Measurements from ENCODE around the gene PSTPIP2. TPM values are rescaled to one million over a fixed set of nuclear protein-coding genes. Genes with fewer than 3 reads are reported as not detected.
"Not testable (repeated sequence)": the region's sequence is repeated elsewhere in the genome, so short reads cannot be mapped to it uniquely, and the experiment has no call there.

The PSTPIP2 gene
- total and polyA plus RNA-seq, 2 donors (not counting 1 experiment from before 2014, with no cell fraction given) = 0.42 to 0.76 TPM

DNA sequence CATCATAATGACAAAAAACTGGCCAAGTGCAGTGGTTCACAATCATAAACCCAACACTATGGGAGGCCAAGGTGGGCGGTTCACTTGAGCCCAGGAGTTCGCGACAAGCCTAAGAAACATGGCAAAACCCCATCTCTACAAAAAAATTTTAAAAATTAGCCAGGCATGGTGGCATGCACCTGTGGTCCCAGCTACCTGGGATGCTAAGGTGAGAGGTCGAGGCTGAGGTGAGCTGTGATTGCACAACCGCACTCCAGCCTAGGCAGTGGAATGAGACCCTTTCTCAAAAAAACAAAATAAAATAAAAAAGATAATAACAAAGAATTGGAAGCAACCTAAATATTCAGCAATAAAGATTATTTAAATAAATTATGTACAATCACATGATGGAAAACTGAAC is 21.8 kb downstream of the PSTPIP2 start:
- intact Hi-C loops (cut with micrococcal nuclease) = no loop called here
- no peak for ATAC-seq (ENCODE audit: low read depth)
- no peaks in the 10 kb centered on the region for H4K20me1 ChIP-seq (ENCODE audit: control insufficient read depth, insufficient read depth, low read length, poor library complexity, severe bottlenecking)

DNA sequence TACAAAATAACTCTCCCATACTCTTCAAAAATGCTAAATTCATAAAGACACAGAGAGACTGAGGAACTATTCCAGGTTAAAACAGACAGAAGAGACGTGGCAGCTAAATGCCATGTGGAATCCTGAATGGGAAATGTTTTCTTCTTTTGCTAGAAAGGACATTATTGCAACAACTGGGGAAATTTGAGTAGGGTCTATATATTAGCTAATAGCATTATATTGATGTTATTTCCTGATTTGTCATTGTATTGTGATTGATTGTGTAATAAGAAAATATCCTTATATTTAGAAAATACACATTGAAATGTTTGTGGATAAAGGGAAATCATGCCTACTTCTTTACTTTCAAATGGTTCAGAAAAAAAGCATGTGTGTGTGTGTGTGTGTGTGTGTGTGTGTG is 23.4 kb downstream of the PSTPIP2 start:
- Histone ChIP-seq H3K9me3 (ENCODE audit: control extremely low read depth in 1 of 3, control insufficient read depth in 2 of 3, insufficient read depth in 1 of 3, low read length in 2 of 3) (no peaks in the 10 kb centered on the region), H3K4me2 (replicated peaks; ENCODE audit: low read depth, low read length, poor library complexity, severe bottlenecking) (no peak overlapping the region), H3K4me1 (ENCODE audit: control insufficient read depth in 2 of 2, insufficient read depth in 2 of 2, low read length in 2 of 2) (no peaks in the 10 kb centered on the region), H3K79me2 (ENCODE audit: control insufficient read depth, insufficient read depth, low read length) (no peaks in the 10 kb centered on the region), H4K20me1 (ENCODE audit: control insufficient read depth, insufficient read depth, low read length, poor library complexity, severe bottlenecking) (no peaks in the 10 kb centered on the region), H3K27ac (ENCODE audit: low read length in 2 of 2) (no peak overlapping the region), H2AFZ (ENCODE audit: insufficient read depth, low read depth, low read length, poor library complexity, severe bottlenecking) (no peak overlapping the region), H3K27me3 (replicated peaks in 1 of 4; ENCODE audit: control extremely low read depth in 1 of 4, control insufficient read depth in 3 of 4, insufficient read depth in 4 of 4, low read length in 3 of 4) (no peaks in the 10 kb centered on the region), H3K36me3 (replicated peaks in 1 of 2; ENCODE audit: control extremely low read depth in 1 of 2, control insufficient read depth in 1 of 2, extremely low read depth in 1 of 2, insufficient read depth in 2 of 2, low read length in 1 of 2) (no peaks in the 10 kb centered on the region), H3K9ac (ENCODE audit: low read length) (no peak overlapping the region), H3K4me3 (ENCODE audit: control extremely low read depth in 1 of 5, extremely low read depth in 1 of 5, insufficient read depth in 1 of 5, low read depth in 2 of 5, low read length in 4 of 5) (no peak overlapping the region)
- Mint-ChIP-seq H3K4me1 (no peaks in the 10 kb centered on the region), H3K27me3 (peaks cover under 1% of the 10 kb centered on the region), H3K9me3 (ENCODE audit: insufficient read depth) (no peaks in the 10 kb centered on the region), H3K27ac (no peak overlapping the region), H3K4me3 (no peak overlapping the region)
- intact Hi-C loops (cut with micrococcal nuclease) = no loop called here
- no CpG with 5 or more reads among the region's 1 CpG for WGBS (ENCODE audit: insufficient coverage)
- ATAC-seq (ENCODE audit: low read depth) = no peak
- no peak for DNase-seq
- POLR2A ChIA-PET = no interaction called here
- TF ChIP-seq CTCF (IDR thresholded peaks at IDR 0.05) = no peak
- CTCF ChIA-PET = no interaction called here

More for the DNA sequence above, 21.8 kb downstream of the PSTPIP2 start:
- no peak overlapping the region for H3K4me3 ChIP-seq (ENCODE audit: control extremely low read depth in 1 of 5, extremely low read depth in 1 of 5, insufficient read depth in 1 of 5, low read depth in 2 of 5, low read length in 4 of 5)
- H2AFZ ChIP-seq (ENCODE audit: insufficient read depth, low read depth, low read length, poor library complexity, severe bottlenecking) = no peak overlapping the region
- DNase-seq = no peak
- WGBS (ENCODE audit: insufficient coverage) = no CpG with 5 or more reads among the region's 5 CpGs
- H3K27ac Mint-ChIP-seq = no peak overlapping the region
- H3K4me3 Mint-ChIP-seq = no peak overlapping the region
- no peaks in the 10 kb centered on the region for H3K9me3 Mint-ChIP-seq (ENCODE audit: insufficient read depth)
- H3K9ac ChIP-seq (ENCODE audit: low read length) = no peak overlapping the region
- no peak overlapping the region for H3K4me2 ChIP-seq (replicated peaks; ENCODE audit: low read depth, low read length, poor library complexity, severe bottlenecking)
- H3K27ac ChIP-seq (ENCODE audit: low read length in 2 of 2) = no peak overlapping the region
- TF ChIP-seq EZH2 (IDR thresholded peaks at IDR 0.05; ENCODE audit: borderline replicate concordance, insufficient read depth, low read depth, low read length, poor library complexity, severe bottlenecking) (no peak), CTCF (IDR thresholded peaks at IDR 0.05) (no peak)
- no peaks in the 10 kb centered on the region for H3K36me3 ChIP-seq (replicated peaks in 1 of 2; ENCODE audit: control extremely low read depth in 1 of 2, control insufficient read depth in 1 of 2, extremely low read depth in 1 of 2, insufficient read depth in 2 of 2, low read length in 1 of 2)
- no peaks in the 10 kb centered on the region for H3K27me3 ChIP-seq (replicated peaks in 1 of 4; ENCODE audit: control extremely low read depth in 1 of 4, control insufficient read depth in 3 of 4, insufficient read depth in 4 of 4, low read length in 3 of 4)
- no peaks in the 10 kb centered on the region for H3K4me1 ChIP-seq (ENCODE audit: control insufficient read depth in 2 of 2, insufficient read depth in 2 of 2, low read length in 2 of 2)
- peaks cover 6% of the 10 kb centered on the region for H3K27me3 Mint-ChIP-seq
- no peaks in the 10 kb centered on the region for H3K79me2 ChIP-seq (ENCODE audit: control insufficient read depth, insufficient read depth, low read length)
- H3K9me3 ChIP-seq (ENCODE audit: control extremely low read depth in 1 of 3, control insufficient read depth in 2 of 3, insufficient read depth in 1 of 3, low read length in 2 of 3) = no peaks in the 10 kb centered on the region
- ChIA-PET CTCF (no interaction called here), POLR2A (no interaction called here)
- H3K4me1 Mint-ChIP-seq = no peaks in the 10 kb centered on the region

DNA sequence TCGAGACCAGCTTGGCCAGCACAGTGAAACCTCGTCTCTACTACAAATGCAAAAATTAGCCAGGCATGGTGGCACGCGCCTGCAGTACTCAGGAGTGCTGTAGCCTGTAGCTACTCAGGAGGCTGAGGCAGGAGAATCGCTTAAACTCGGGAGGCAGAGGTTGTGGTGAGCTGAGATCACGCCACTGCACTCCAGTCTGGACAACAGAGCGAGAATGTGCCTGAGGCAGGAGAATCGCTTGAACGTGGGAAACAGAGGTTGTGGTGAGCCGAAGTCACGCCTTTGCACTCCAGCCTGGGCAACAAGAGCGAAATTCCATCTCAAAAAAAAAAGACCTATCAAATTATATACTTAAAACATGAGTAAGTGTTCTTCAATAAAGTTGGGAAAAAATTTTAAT is 24.7 kb downstream of the PSTPIP2 start:
- H3K9ac ChIP-seq (ENCODE audit: low read length); H2AFZ ChIP-seq (ENCODE audit: insufficient read depth, low read depth, low read length, poor library complexity, severe bottlenecking); CTCF ChIA-PET; H3K79me2 ChIP-seq (ENCODE audit: control insufficient read depth, insufficient read depth, low read length); H3K4me1 ChIP-seq (ENCODE audit: control insufficient read depth in 2 of 2, insufficient read depth in 2 of 2, low read length in 2 of 2); H3K4me3 ChIP-seq (ENCODE audit: control extremely low read depth in 1 of 5, extremely low read depth in 1 of 5, insufficient read depth in 1 of 5, low read depth in 2 of 5, low read length in 4 of 5); H3K27me3 Mint-ChIP-seq; intact Hi-C loops (cut with micrococcal nuclease); H3K27ac ChIP-seq (ENCODE audit: low read length in 2 of 2); ATAC-seq (ENCODE audit: low read depth); H3K27ac Mint-ChIP-seq; H3K9me3 Mint-ChIP-seq (ENCODE audit: insufficient read depth); H4K20me1 ChIP-seq (ENCODE audit: control insufficient read depth, insufficient read depth, low read length, poor library complexity, severe bottlenecking); DNase-seq; H3K4me1 Mint-ChIP-seq; POLR2A ChIA-PET; H3K27me3 ChIP-seq (replicated peaks in 1 of 4; ENCODE audit: control extremely low read depth in 1 of 4, control insufficient read depth in 3 of 4, insufficient read depth in 4 of 4, low read length in 3 of 4); H3K4me3 Mint-ChIP-seq; H3K4me2 ChIP-seq (replicated peaks; ENCODE audit: low read depth, low read length, poor library complexity, severe bottlenecking); H3K36me3 ChIP-seq (replicated peaks in 1 of 2; ENCODE audit: control extremely low read depth in 1 of 2, control insufficient read depth in 1 of 2, extremely low read depth in 1 of 2, insufficient read depth in 2 of 2, low read length in 1 of 2); H3K9me3 ChIP-seq (ENCODE audit: control extremely low read depth in 1 of 3, control insufficient read depth in 2 of 3, insufficient read depth in 1 of 3, low read length in 2 of 3): not testable (repeated sequence)
- 90% methylated on average over 7 of the region's 13 CpGs for WGBS (ENCODE audit: insufficient coverage)

All from B cell (primary cell).